Peyer's patch (tissue), 4 donors: ENCODE data around the gene TTYH1. TPM values are rescaled to one million over a fixed set of nuclear protein-coding genes. Genes with fewer than 3 reads are reported as not detected.

Source experiments
- DNase-seq, 3 donors: peaks; one replicate each; pipeline ENCODE4 v3.0.0-alpha.2; 2017 to 2019
- H3K27ac ChIP-seq, 4 donors: fragments of 200-600 bp; sonication (generic); one replicate each; pipeline ENCODE4 v1.5.1; 2016 to 2019
- H3K27me3 ChIP-seq, 2 donors: fragments of 200-600 bp; sonication (generic); one replicate each; pipeline ENCODE4 v1.5.1; 2019
- H3K36me3 ChIP-seq, 3 donors: fragments of 200-600 bp; sonication (generic); one replicate each; pipeline ENCODE4 v1.5.1; 2016 to 2019
- H3K4me1 ChIP-seq, 4 donors: fragments of 200-600 bp; sonication (generic); one replicate each; pipeline ENCODE4 v1.5.1; 2016 to 2019
- H3K4me3 ChIP-seq, 4 donors: fragments of 200-600 bp; sonication (generic); 1 replicate in 3 of 4; 2 replicates in 1 of 4; pipeline ENCODE4 v1.5.1; 2016 to 2019; ENCODE audit warnings: mild to moderate bottlenecking in 1 of 4
- H3K9me3 ChIP-seq, 4 donors: fragments of 200-600 bp; sonication (generic); one replicate each; pipeline ENCODE4 v1.5.1; 2016 to 2019; ENCODE audit warnings: mild to moderate bottlenecking in 1 of 4
- CTCF ChIP-seq, 6 experiments: fragments of 450-650 bp in 4 of 6; fragments of 200-600 bp in 2 of 6; sonication (generic) in 1 of 6; IDR thresholded peaks; one replicate each; pipeline ENCODE4 v1.5.1; 2017 to 2019; ENCODE audit warnings: antibody characterized with exemption in 6 of 6, mild to moderate bottlenecking in 3 of 6, moderate library complexity in 1 of 6
- POLR2A ChIP-seq, 2 donors: fragments of 450-650 bp; IDR thresholded peaks; one replicate each; pipeline ENCODE4 v1.5.1; 2017; ENCODE audit warnings: antibody characterized with exemption in 2 of 2, mild to moderate bottlenecking in 2 of 2, moderate library complexity in 2 of 2
- total RNA-seq, 4 donors: library from RNA; depleted of rRNA; stranded (reverse); fragments of >200 nt; gene quantifications; one replicate each; pipeline ENCODE4 v1.1.0, GENCODE V29; 2016

TTYH1 gene
- total RNA-seq, 4 donors from 2014 or later, result 0.35 TPM; not detected in 3

DNA sequence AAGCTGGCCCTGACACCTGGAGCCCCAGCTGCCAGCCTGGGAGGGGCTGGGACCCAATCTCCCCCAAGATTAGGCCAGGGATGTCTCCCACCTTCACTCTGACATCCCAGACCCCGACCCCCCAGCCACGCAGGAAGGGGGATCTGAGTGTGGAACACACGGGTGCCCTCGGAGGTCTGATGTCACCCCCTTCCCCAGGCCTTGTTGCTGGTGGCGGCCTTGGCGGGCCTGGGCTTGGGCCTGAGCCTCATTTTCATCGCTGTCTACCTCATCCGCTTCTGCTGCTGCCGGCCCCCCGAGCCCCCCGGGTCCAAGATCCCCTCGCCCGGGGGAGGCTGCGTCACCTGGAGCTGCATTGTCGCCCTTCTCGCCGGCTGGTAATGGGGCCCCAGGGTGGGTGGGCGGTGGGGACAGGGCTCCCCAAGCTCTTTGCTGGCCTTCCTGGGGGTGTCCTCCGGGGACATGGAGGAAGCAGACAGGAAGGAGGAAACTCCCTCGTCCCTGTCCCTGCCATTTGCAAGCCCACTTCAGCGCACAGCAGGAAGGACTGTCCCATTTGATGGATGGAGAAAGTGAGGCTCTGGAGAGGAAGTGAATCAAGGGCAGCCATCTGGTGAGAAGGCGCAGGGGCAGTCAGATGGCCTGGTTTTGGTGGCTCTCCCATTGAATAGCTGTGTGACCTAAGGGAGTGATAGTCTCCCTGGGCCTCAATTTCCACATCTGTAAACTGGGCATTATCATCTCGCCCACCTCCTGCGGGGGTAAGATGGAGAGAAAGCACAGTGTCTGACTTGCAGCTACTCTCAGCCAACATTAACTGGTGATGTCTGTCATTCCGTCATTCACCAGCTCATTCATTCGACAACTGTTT is 3.9 kb downstream of the TTYH1 start:
- Histone ChIP-seq H3K4me1 (no peaks in the 10 kb centered on the region), H3K27ac (no peak overlapping the region)
- TF ChIP-seq POLR2A (IDR thresholded peaks at IDR 0.05) (no peak), CTCF (IDR thresholded peaks at IDR 0.05) (no peak)

DNA sequence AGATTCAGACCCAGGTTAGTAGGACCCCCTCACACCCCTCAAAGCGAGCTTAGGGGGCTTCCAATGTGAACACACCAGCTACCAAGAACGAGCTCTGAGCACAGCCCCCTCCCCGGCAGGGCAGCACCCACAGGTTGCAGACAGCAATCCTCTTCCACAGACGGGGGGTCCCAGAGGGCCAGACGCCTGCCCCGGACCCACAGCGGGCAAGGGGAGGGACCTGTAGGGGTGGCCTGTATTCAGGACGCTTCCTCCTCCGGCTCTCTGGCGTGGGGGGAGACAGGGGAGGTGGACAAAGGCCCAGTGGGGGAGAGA is 4.8 kb downstream of the TTYH1 start:
- no peak overlapping the region for H3K27ac ChIP-seq
- TF ChIP-seq POLR2A (IDR thresholded peaks at IDR 0.05) (no peak), CTCF (IDR thresholded peaks at IDR 0.05) (no peak)
- H3K9me3 ChIP-seq, result no peaks in the 10 kb centered on the region
- H3K4me3 ChIP-seq, result no peak overlapping the region
- no peaks in the 10 kb centered on the region for H3K4me1 ChIP-seq
- H3K36me3 ChIP-seq, result no peaks in the 10 kb centered on the region
- peaks cover 0 to 30% of the 10 kb centered on the region in 2 donors for H3K27me3 ChIP-seq
- no peak for DNase-seq

More for the DNA sequence above, 3.9 kb downstream of the TTYH1 start:
- no peak for DNase-seq
- no peaks in the 10 kb centered on the region for H3K9me3 ChIP-seq
- H3K36me3 ChIP-seq, result no peaks in the 10 kb centered on the region
- no peak overlapping the region for H3K4me3 ChIP-seq
- peaks cover 0 to 39% of the 10 kb centered on the region in 2 donors for H3K27me3 ChIP-seq

- Histone ChIP-seq H3K27ac (no peak overlapping the region), H3K36me3 (no peaks in the 10 kb centered on the region), H3K9me3 (no peaks in the 10 kb centered on the region), H3K4me1 (no peaks in the 10 kb centered on the region), H3K4me3 (no peak overlapping the region), H3K27me3 (peaks cover 0 to 25% of the 10 kb centered on the region in 2 donors)
- TF ChIP-seq CTCF (IDR thresholded peaks at IDR 0.05) (no peak), POLR2A (IDR thresholded peaks at IDR 0.05) (no peak)
- DNase-seq, result no peak
These were observed 5.3 kb downstream of the TTYH1 start for GRCh38 chr19:54420383-54421168.

- TF ChIP-seq POLR2A (IDR thresholded peaks at IDR 0.05) (no peak), CTCF (IDR thresholded peaks at IDR 0.05) (no peak)
- H3K27me3 ChIP-seq, result peaks cover 0 to 19% of the 10 kb centered on the region in 2 donors
- DNase-seq, result no peak
- H3K4me3 ChIP-seq, result no peak overlapping the region
- no peaks in the 10 kb centered on the region for H3K9me3 ChIP-seq
- no peaks in the 10 kb centered on the region for H3K4me1 ChIP-seq
- no peak overlapping the region for H3K27ac ChIP-seq
- no peaks in the 10 kb centered on the region for H3K36me3 ChIP-seq
These were observed 5.9 kb downstream of the TTYH1 start for GRCh38 chr19:54421169-54421516.

DNA sequence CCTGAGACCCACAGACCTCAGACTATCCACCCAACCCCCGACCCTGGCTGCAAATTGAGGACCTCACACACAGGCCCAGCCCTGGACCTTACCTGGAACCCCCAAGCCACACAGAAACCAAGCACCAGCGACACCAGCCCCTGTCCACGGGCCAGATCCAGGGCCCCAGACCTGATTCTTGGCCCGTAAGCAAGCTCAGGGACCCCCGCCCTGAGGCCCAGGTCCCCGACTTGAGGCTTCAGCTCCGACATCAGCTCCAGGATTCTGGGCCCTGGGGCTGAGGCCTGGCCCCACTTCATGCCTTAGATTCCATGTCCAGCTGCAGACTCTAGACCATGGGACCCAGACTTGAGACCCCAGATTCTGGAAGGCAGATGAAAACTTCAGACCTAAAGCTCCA is 6.3 kb downstream of the TTYH1 start:
- Histone ChIP-seq H3K36me3 (no peaks in the 10 kb centered on the region), H3K4me3 (no peak overlapping the region), H3K4me1 (no peaks in the 10 kb centered on the region), H3K9me3 (no peaks in the 10 kb centered on the region), H3K27me3 (peaks cover 0 to 15% of the 10 kb centered on the region in 2 donors), H3K27ac (no peak overlapping the region)
- no peak for TF ChIP-seq POLR2A (IDR thresholded peaks at IDR 0.05)
- no peak for TF ChIP-seq CTCF (IDR thresholded peaks at IDR 0.05)
- no peak for DNase-seq
